HUDEP-2 (cell line): ENCODE results near the gene ONECUT3.
"Not testable (repeated sequence)": the region's sequence is repeated elsewhere in the genome, so short reads cannot be mapped to it uniquely, and the experiment has no call there.

Experiments
- DNase-seq, 76 experiments: peaks; one replicate each; lab custom pipeline; 2025; ENCODE audit not compliant: unreplicated experiment in 76 of 76; lab: John Stamatoyannopoulos, UW

The ONECUT3 gene

GRCh38 chr19:1789261-1790041 lies 36.1 kb downstream of the ONECUT3 start:
- DNase-seq: no peak

GRCh38 chr19:1790054-1790792 lies 36.9 kb downstream of the ONECUT3 start:
- DNase-seq: no peak

- DNase-seq: no peak
These were observed 38.6 kb downstream of the ONECUT3 start for GRCh38 chr19:1791879-1792278.

GRCh38 chr19:1794424-1795172 lies 41.3 kb downstream of the ONECUT3 start:
- DNase-seq: no peak

GRCh38 chr19:1796395-1797142 lies 43.3 kb downstream of the ONECUT3 start:
- DNase-seq: no peak

- not testable (repeated sequence) for DNase-seq
These were observed 44.0 kb downstream of the ONECUT3 start for GRCh38 chr19:1797313-1797712.

- no peak for DNase-seq
These were observed 46.5 kb downstream of the ONECUT3 start for GRCh38 chr19:1799695-1800342.

- no peak for DNase-seq
These were observed 51.6 kb downstream of the ONECUT3 start for GRCh38 chr19:1804858-1805257.

- no peak for DNase-seq
These were observed 52.3 kb downstream of the ONECUT3 start for GRCh38 chr19:1805401-1806183.

- DNase-seq: no peak
These were observed 53.1 kb downstream of the ONECUT3 start for GRCh38 chr19:1806184-1807029.

GRCh38 chr19:1807030-1807694 lies 53.9 kb downstream of the ONECUT3 start:
- DNase-seq: no peak

- no peak for DNase-seq
These were observed 54.5 kb downstream of the ONECUT3 start for GRCh38 chr19:1807695-1808394.

GRCh38 chr19:1808395-1808731 lies 55.1 kb downstream of the ONECUT3 start:
- DNase-seq: no peak

GRCh38 chr19:1809678-1810077 lies 56.4 kb downstream of the ONECUT3 start:
- no peak for DNase-seq

- DNase-seq: no peak
These were observed 57.3 kb downstream of the ONECUT3 start for GRCh38 chr19:1810439-1811160.

GRCh38 chr19:1811472-1811894 lies 58.2 kb downstream of the ONECUT3 start:
- DNase-seq: peak in 62 of 76 experiments; percentile 24 to 83 (median 67)

GRCh38 chr19:1811942-1812425 lies 58.7 kb downstream of the ONECUT3 start, which contains the start of gene ATP8B3:
Gene ATP8B3, minus strand, starts transcription at chr19:1812276. Its CDS starts 540 bp downstream, at chr19:1811736.
- peak in 10 of 76 experiments; percentile 93 to 99 (median 98) for DNase-seq
